Measurements from ENCODE around the gene P2RX2.

DNA sequence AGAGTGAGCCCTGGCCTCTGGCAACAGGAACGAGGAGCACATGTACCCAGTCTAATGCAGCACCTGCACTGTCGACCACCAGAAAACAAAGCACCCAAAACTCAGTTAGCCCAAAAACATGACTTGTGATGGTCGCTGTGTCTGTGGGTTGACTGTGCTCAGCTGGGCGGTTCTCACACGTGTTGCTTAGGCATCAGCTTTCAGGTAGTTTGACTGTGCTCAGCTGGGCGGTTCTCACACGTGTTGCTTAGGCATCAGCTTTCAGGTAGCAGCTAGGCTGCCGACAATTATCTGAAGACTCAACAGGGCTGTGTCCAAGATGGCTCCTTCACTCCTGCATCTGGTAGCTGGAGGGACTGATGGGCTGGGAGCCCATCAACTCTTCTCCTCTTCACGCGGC is 7.0 kb upstream of the P2RX2 start:
- TF ChIP-seq, protein P1, sequence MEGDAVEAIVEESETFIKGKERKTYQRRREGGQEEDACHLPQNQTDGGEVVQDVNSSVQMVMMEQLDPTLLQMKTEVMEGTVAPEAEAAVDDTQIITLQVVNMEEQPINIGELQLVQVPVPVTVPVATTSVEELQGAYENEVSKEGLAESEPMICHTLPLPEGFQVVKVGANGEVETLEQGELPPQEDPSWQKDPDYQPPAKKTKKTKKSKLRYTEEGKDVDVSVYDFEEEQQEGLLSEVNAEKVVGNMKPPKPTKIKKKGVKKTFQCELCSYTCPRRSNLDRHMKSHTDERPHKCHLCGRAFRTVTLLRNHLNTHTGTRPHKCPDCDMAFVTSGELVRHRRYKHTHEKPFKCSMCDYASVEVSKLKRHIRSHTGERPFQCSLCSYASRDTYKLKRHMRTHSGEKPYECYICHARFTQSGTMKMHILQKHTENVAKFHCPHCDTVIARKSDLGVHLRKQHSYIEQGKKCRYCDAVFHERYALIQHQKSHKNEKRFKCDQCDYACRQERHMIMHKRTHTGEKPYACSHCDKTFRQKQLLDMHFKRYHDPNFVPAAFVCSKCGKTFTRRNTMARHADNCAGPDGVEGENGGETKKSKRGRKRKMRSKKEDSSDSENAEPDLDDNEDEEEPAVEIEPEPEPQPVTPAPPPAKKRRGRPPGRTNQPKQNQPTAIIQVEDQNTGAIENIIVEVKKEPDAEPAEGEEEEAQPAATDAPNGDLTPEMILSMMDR (IDR thresholded peaks at IDR 0.05): no peak
- no peak for TF ChIP-seq POLR2A (IDR thresholded peaks at IDR 0.05)

Measured in body of pancreas (tissue), 4 donors.